ENCODE results near the gene TBC1D4. TPM values are rescaled to one million over a fixed set of nuclear protein-coding genes. Genes with fewer than 3 reads are reported as not detected.

TBC1D4 gene
- polyA plus RNA-seq, 2 donors = 5.8 to 7.7 TPM

GRCh38 chr13:75458696-75459422, 23.1 kb downstream of the TBC1D4 start:
- 53 to 56% methylated on average over 6 of the region's 6 CpGs for WGBS, 2 donors
- Histone ChIP-seq H3K9me3 (ENCODE audit: control insufficient read depth in 2 of 2, insufficient read depth in 1 of 2, low read depth in 1 of 2, low read length in 1 of 2) (no peaks in the 10 kb centered on the region), H3K4me1 (ENCODE audit: control insufficient read depth in 2 of 2, insufficient read depth in 2 of 2, low read length in 1 of 2) (no peaks in the 10 kb centered on the region), H3K4me3 (ENCODE audit: low read depth in 1 of 2, low read length in 2 of 2) (no peak overlapping the region), H3K27ac (ENCODE audit: low read depth in 2 of 2, low read length in 1 of 2) (peak overlapping the region in 1 of 2 donors; percentile 60), H3K27me3 (ENCODE audit: control insufficient read depth in 1 of 2, insufficient read depth in 2 of 2, low read length in 2 of 2) (no peaks in the 10 kb centered on the region), H3K36me3 (ENCODE audit: control insufficient read depth in 2 of 2, insufficient read depth in 2 of 2, low read length in 1 of 2) (no peaks in the 10 kb centered on the region)

GRCh38 chr13:75455962-75456361, 26.0 kb downstream of the TBC1D4 start:
- H3K4me3 ChIP-seq (ENCODE audit: low read depth in 1 of 2, low read length in 2 of 2) = no peak overlapping the region
- H3K9me3 ChIP-seq (ENCODE audit: control insufficient read depth in 2 of 2, insufficient read depth in 1 of 2, low read depth in 1 of 2, low read length in 1 of 2) = no peaks in the 10 kb centered on the region
- H3K4me1 ChIP-seq (ENCODE audit: control insufficient read depth in 2 of 2, insufficient read depth in 2 of 2, low read length in 1 of 2) = no peaks in the 10 kb centered on the region
- no peak overlapping the region for H3K27ac ChIP-seq (ENCODE audit: low read depth in 2 of 2, low read length in 1 of 2)
- H3K36me3 ChIP-seq (ENCODE audit: control insufficient read depth in 2 of 2, insufficient read depth in 2 of 2, low read length in 1 of 2) = no peaks in the 10 kb centered on the region
- H3K27me3 ChIP-seq (ENCODE audit: control insufficient read depth in 1 of 2, insufficient read depth in 2 of 2, low read length in 2 of 2) = no peaks in the 10 kb centered on the region

- Histone ChIP-seq H3K4me1 (ENCODE audit: control insufficient read depth in 2 of 2, insufficient read depth in 2 of 2, low read length in 1 of 2) (no peaks in the 10 kb centered on the region), H3K36me3 (ENCODE audit: control insufficient read depth in 2 of 2, insufficient read depth in 2 of 2, low read length in 1 of 2) (no peaks in the 10 kb centered on the region), H3K4me3 (ENCODE audit: low read depth in 1 of 2, low read length in 2 of 2) (no peak overlapping the region), H3K27ac (ENCODE audit: low read depth in 2 of 2, low read length in 1 of 2) (no peak overlapping the region), H3K9me3 (ENCODE audit: control insufficient read depth in 2 of 2, insufficient read depth in 1 of 2, low read depth in 1 of 2, low read length in 1 of 2) (no peaks in the 10 kb centered on the region), H3K27me3 (ENCODE audit: control insufficient read depth in 1 of 2, insufficient read depth in 2 of 2, low read length in 2 of 2) (no peaks in the 10 kb centered on the region)
- 68% methylated on average over 1 of the region's 1 CpG for WGBS, 2 donors
Measured at GRCh38 chr13:75454497-75454896, 27.5 kb downstream of the TBC1D4 start.

- no peaks in the 10 kb centered on the region for H3K4me1 ChIP-seq (ENCODE audit: control insufficient read depth in 2 of 2, insufficient read depth in 2 of 2, low read length in 1 of 2)
- H3K27ac ChIP-seq (ENCODE audit: low read depth in 2 of 2, low read length in 1 of 2) = peak overlapping the region in 1 of 2 donors; percentile 4
- H3K4me3 ChIP-seq (ENCODE audit: low read depth in 1 of 2, low read length in 2 of 2) = no peak overlapping the region
- H3K36me3 ChIP-seq (ENCODE audit: control insufficient read depth in 2 of 2, insufficient read depth in 2 of 2, low read length in 1 of 2) = no peaks in the 10 kb centered on the region
- H3K9me3 ChIP-seq (ENCODE audit: control insufficient read depth in 2 of 2, insufficient read depth in 1 of 2, low read depth in 1 of 2, low read length in 1 of 2) = no peaks in the 10 kb centered on the region
- 46 to 56% methylated on average over 8 of the region's 8 CpGs for WGBS, 2 donors
- H3K27me3 ChIP-seq (ENCODE audit: control insufficient read depth in 1 of 2, insufficient read depth in 2 of 2, low read length in 2 of 2) = no peaks in the 10 kb centered on the region
Measured at GRCh38 chr13:75452564-75452963, 29.4 kb downstream of the TBC1D4 start.

DNA sequence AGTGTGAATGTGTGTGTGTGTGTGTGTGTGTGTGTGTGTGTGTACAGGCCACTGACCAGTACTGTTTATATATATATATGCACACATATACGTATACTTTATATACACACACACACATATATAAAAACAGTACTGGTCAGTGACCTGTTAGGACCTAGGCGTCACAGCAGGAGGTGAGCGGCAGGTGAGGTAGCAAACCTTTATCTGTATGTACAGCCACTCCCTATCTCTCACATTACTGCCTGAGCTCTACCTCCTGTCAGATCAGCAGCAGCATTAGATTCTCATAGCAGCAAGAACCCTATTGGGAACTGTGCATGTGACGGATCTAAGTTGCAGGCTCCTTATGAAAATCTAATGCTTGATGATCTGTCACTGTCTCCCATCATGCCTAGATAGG, 34.5 kb downstream of the TBC1D4 start:
- 91 to 95% methylated on average over 4 of the region's 4 CpGs for WGBS, 2 donors
- Histone ChIP-seq H3K27me3 (ENCODE audit: control insufficient read depth in 1 of 2, insufficient read depth in 2 of 2, low read length in 2 of 2) (no peaks in the 10 kb centered on the region), H3K36me3 (ENCODE audit: control insufficient read depth in 2 of 2, insufficient read depth in 2 of 2, low read length in 1 of 2) (no peaks in the 10 kb centered on the region), H3K27ac (ENCODE audit: low read depth in 2 of 2, low read length in 1 of 2) (no peak overlapping the region), H3K4me1 (ENCODE audit: control insufficient read depth in 2 of 2, insufficient read depth in 2 of 2, low read length in 1 of 2) (no peaks in the 10 kb centered on the region), H3K4me3 (ENCODE audit: low read depth in 1 of 2, low read length in 2 of 2) (no peak overlapping the region), H3K9me3 (ENCODE audit: control insufficient read depth in 2 of 2, insufficient read depth in 1 of 2, low read depth in 1 of 2, low read length in 1 of 2) (no peaks in the 10 kb centered on the region)

DNA sequence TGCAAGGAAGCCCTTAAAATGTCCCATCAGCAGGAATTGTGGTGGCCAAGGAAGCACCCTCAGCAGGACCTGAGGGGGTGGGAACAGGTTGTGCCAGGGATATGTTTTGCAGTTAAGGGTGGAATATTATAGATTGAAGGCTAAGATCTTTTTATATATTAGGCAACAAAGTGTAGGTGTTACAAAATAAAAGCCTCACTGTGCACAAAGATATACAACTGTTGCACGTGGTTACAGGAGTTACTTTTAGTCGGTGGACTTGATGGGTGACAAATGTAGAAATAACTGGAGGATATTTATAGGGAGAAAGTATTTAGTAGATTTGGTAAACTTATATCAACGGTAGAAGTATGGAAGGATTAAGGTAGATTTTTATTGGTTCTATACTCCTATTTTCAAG, 35.1 kb downstream of the TBC1D4 start:
- WGBS, 2 donors = 82 to 88% methylated on average over 3 of the region's 3 CpGs
- no peaks in the 10 kb centered on the region for H3K27me3 ChIP-seq (ENCODE audit: control insufficient read depth in 1 of 2, insufficient read depth in 2 of 2, low read length in 2 of 2)
- H3K36me3 ChIP-seq (ENCODE audit: control insufficient read depth in 2 of 2, insufficient read depth in 2 of 2, low read length in 1 of 2) = no peaks in the 10 kb centered on the region
- H3K27ac ChIP-seq (ENCODE audit: low read depth in 2 of 2, low read length in 1 of 2) = no peak overlapping the region
- H3K4me3 ChIP-seq (ENCODE audit: low read depth in 1 of 2, low read length in 2 of 2) = no peak overlapping the region
- no peaks in the 10 kb centered on the region for H3K4me1 ChIP-seq (ENCODE audit: control insufficient read depth in 2 of 2, insufficient read depth in 2 of 2, low read length in 1 of 2)
- H3K9me3 ChIP-seq (ENCODE audit: control insufficient read depth in 2 of 2, insufficient read depth in 1 of 2, low read depth in 1 of 2, low read length in 1 of 2) = no peaks in the 10 kb centered on the region

DNA sequence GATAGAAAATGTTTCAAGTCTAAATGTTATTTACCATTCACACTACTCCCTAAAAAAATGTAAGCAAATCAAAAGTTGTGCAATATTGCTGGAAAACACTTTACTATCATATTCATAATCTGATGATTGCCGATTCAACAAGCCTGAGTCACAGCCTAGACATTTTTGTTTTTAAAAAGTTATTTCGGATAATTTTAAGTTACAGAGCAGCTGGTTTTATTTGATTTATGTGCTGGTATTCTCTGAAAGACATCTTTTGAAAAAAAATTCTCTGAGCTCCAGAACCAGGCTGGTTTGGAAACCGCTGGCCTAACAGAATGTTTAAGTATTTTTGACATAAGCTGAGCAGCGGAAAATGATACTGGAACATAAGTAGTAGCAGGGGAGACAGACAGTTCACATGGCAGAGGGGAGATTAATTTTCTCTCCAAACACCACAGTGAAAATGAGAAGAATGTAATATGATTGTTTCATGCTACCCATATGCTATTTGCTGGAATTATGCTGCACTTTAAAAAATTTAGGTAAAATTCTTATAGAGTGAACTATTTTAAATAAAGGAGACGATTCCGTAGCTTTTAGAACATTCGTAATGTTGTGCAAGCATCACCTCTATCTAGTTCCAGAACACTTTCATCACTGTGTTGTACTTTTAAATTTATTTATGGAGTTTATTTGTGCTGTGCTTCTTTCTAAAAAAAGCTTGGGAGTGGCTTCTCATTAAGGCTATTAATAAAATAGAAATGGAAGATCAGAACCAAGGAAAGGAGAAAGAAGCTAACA, 36.1 kb downstream of the TBC1D4 start:
- H3K27ac ChIP-seq (ENCODE audit: low read depth in 2 of 2, low read length in 1 of 2) = no peak overlapping the region
- H3K4me1 ChIP-seq (ENCODE audit: control insufficient read depth in 2 of 2, insufficient read depth in 2 of 2, low read length in 1 of 2) = no peaks in the 10 kb centered on the region
- H3K4me3 ChIP-seq (ENCODE audit: low read depth in 1 of 2, low read length in 2 of 2) = no peak overlapping the region
- 66 to 69% methylated on average over 7 of the region's 7 CpGs for WGBS, 2 donors
- H3K36me3 ChIP-seq (ENCODE audit: control insufficient read depth in 2 of 2, insufficient read depth in 2 of 2, low read length in 1 of 2) = no peaks in the 10 kb centered on the region
- H3K9me3 ChIP-seq (ENCODE audit: control insufficient read depth in 2 of 2, insufficient read depth in 1 of 2, low read depth in 1 of 2, low read length in 1 of 2) = no peaks in the 10 kb centered on the region
- no peaks in the 10 kb centered on the region for H3K27me3 ChIP-seq (ENCODE audit: control insufficient read depth in 1 of 2, insufficient read depth in 2 of 2, low read length in 2 of 2)

GRCh38 chr13:75444016-75444415, 38.0 kb downstream of the TBC1D4 start:
- H3K4me3 ChIP-seq (ENCODE audit: low read depth in 1 of 2, low read length in 2 of 2) = no peak overlapping the region
- no peaks in the 10 kb centered on the region for H3K27me3 ChIP-seq (ENCODE audit: control insufficient read depth in 1 of 2, insufficient read depth in 2 of 2, low read length in 2 of 2)
- no peaks in the 10 kb centered on the region for H3K36me3 ChIP-seq (ENCODE audit: control insufficient read depth in 2 of 2, insufficient read depth in 2 of 2, low read length in 1 of 2)
- H3K4me1 ChIP-seq (ENCODE audit: control insufficient read depth in 2 of 2, insufficient read depth in 2 of 2, low read length in 1 of 2) = no peaks in the 10 kb centered on the region
- WGBS, 2 donors = 97 to 98% methylated on average over 6 of the region's 6 CpGs
- H3K27ac ChIP-seq (ENCODE audit: low read depth in 2 of 2, low read length in 1 of 2) = no peak overlapping the region
- H3K9me3 ChIP-seq (ENCODE audit: control insufficient read depth in 2 of 2, insufficient read depth in 1 of 2, low read depth in 1 of 2, low read length in 1 of 2) = no peaks in the 10 kb centered on the region

- no peak overlapping the region for H3K4me3 ChIP-seq (ENCODE audit: low read depth in 1 of 2, low read length in 2 of 2)
- H3K27me3 ChIP-seq (ENCODE audit: control insufficient read depth in 1 of 2, insufficient read depth in 2 of 2, low read length in 2 of 2) = no peaks in the 10 kb centered on the region
- WGBS, 2 donors = 59 to 88% methylated on average over 8 of the region's 8 CpGs
- H3K4me1 ChIP-seq (ENCODE audit: control insufficient read depth in 2 of 2, insufficient read depth in 2 of 2, low read length in 1 of 2) = no peaks in the 10 kb centered on the region
- no peak overlapping the region for H3K27ac ChIP-seq (ENCODE audit: low read depth in 2 of 2, low read length in 1 of 2)
- H3K36me3 ChIP-seq (ENCODE audit: control insufficient read depth in 2 of 2, insufficient read depth in 2 of 2, low read length in 1 of 2) = no peaks in the 10 kb centered on the region
- H3K9me3 ChIP-seq (ENCODE audit: control insufficient read depth in 2 of 2, insufficient read depth in 1 of 2, low read depth in 1 of 2, low read length in 1 of 2) = no peaks in the 10 kb centered on the region
Measured at GRCh38 chr13:75443356-75443958, 38.5 kb downstream of the TBC1D4 start.
